NCI-H1048 (cell line): ENCODE results near the gene MCM3AP.

ENCODE experiments used
- DNase-seq: peaks from one replicate; lab custom pipeline; 2025; lab: John Stamatoyannopoulos, UW

MCM3AP gene

DNA sequence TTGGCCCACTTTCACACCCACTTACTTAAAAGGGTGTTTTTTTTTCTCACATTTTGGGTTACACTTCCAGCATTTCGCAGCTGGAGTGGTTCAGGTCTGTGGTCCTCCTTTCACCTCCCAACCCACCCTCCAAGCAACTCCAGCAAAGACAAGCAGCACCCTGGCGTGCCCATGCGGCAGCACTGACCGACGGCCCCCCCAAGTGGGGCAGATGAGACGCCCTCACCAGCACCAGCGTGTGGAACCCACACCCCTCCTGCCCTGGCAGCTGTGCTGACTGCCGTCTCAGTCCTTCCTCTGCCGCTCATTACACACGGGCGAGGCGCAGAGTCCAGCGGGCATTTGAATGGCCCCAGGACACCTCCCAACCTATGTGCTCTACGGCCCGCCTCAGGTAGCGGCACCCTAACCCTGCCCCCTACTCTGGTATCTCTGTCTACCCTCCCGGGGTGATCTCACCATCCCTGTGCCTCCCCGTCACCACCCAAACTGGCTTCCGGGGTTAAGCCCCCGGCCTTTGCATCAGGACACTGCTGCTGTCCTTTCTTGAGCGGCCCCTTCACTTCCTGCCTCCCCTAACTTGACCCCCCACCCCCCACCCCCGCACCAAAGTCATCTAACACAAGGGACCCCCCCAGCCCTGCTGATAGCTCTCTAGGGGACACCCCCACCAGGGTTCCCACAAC is 67.8 kb downstream of the MCM3AP start:
- DNase-seq = no peak

GRCh38 chr21:46216132-46216747 is 69.2 kb downstream of the MCM3AP start:
- DNase-seq = no peak

DNA sequence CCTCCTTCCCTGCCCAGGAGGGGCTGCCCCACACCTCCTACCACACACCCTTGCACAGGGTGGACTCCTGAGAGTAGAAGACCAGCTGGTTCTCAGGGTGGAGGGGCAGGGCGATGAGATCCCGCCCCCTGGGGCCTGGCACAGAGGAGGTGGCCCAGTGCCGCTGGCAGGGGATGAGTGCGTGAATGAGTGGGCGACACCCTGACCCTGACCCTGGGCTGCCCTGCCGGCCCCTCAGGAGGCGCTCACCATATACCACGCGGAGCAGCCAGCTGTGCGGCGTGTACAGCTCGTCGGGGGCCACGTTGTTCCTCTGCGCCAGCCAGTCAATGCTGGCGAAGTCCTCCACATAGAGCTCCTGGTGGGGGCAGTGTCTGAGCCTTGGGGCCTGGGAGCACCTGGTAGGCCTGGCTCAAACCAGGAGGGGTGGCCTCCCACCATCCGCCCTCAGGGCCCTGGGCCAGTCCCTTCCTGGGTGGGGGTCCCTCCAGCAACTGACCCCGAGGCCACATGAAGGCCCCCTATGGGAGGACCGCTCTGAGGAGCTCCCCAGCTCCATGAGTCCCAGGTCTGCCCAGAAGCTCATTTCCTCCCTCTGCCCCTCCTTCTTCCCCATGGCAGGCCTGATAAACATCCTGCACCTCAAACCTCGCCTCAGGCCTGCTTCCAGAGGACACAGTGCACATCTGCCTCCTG is 69.8 kb downstream of the MCM3AP start:
- no peak for DNase-seq

- DNase-seq = no peak
Measured at GRCh38 chr21:46214478-46215340, 70.7 kb downstream of the MCM3AP start.

- no peak for DNase-seq
Measured at GRCh38 chr21:46213620-46214286, 71.7 kb downstream of the MCM3AP start.

GRCh38 chr21:46212721-46213484 is 72.5 kb downstream of the MCM3AP start:
- DNase-seq = no peak

- DNase-seq = no peak
Measured at GRCh38 chr21:46211786-46212720, 73.4 kb downstream of the MCM3AP start.

DNA sequence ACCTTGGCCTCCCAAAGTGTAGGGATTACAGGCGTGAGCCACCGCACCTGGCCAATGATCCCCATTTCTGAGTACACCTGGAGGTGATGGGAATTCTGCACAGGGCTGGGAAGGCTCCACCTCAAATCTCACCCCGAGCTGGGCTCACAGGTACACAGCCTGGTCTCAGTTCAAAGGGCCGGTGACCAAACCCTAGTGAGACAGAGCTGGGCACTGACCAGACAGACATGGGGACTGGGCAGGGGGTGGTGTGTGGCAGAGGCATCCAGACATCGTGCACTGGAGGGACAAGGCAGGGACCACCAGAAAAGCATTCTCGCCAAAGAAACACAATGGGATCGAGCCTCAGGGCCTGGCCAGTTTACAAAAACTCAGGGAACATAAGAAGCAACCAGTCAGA is 74.0 kb downstream of the MCM3AP start:
- no peak for DNase-seq

DNA sequence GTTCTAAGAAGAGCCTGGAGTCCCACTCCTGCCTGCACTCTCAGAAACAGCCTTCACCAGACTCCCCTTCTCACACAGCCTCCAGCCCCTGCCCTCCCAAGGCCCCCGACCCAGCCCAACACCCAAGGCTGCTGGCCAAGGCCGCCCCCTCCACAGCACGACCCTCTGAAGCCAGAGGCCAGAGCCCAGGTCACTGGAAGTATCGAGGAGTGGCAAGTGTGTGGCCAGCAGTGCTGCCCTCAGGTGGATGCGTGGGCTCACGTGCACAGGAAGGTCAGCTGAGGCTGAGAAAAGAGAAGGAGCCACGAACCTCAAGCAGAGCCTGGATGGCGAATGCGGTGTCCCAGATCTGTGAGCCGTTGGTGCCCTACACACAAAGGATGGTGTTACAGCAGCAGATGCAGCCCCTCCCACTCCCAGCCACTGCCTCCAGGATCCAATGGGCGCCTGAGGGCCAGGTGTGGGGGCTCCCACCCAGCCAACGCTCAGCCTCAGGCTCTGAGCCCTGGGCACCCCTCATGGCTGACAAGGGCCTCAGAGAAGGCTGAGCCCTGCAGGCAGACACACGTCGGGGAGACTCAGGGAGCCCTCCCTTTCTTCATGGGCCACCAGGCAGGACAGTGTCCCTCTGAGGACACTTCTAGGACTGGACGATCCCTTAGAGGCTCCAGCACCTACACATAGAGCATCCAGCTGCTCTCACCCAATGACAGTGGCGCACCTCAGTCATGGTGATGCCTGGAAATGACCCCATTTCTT is 74.9 kb downstream of the MCM3AP start:
- no peak for DNase-seq

GRCh38 chr21:46208761-46209721 is 76.4 kb downstream of the MCM3AP start:
- no peak for DNase-seq

GRCh38 chr21:46207920-46208591 is 77.4 kb downstream of the MCM3AP start:
- no peak for DNase-seq

GRCh38 chr21:46207006-46207919 is 78.1 kb downstream of the MCM3AP start:
- no peak for DNase-seq

DNA sequence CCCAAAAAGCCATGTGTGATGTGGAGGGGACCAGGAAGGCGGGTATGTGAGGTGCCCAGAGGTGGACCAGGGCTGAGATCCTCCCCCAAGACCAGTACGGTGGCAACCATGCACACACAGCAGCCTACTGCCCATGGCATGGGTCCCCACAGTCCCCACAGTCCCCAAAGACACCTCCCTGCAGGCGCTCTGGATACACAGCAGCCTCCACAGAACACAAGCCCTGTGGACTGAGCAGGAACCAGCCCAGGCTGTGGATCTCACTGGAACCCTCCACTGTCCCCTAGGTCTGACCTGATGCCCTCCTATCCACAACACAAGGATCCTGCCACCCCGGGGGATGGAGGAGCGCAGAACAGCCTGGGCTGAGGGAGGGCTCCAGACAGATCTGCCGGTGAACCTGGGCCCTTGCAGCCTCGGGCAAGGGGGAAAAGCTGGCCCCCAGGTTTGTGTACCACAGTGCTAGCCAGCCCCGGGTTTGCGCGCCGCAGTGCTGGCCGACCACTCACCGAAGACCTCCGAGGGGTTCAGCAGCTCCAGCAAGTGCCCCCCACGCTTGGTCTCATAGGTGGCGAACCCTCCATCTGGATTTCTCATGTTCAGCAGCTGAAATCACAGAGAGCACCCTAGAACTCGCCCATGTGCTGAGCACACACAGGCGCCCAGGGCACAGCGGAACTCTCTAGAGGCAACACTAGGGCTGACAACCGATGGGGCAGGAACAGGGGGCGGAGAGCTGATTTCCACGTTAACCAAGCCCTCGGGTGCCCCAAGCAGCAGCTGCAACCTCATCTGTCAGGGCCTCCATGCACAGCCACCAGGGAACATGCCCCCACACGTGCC is 79.0 kb downstream of the MCM3AP start:
- DNase-seq = no peak

GRCh38 chr21:46205766-46206162 is 79.6 kb downstream of the MCM3AP start:
- no peak for DNase-seq

DNA sequence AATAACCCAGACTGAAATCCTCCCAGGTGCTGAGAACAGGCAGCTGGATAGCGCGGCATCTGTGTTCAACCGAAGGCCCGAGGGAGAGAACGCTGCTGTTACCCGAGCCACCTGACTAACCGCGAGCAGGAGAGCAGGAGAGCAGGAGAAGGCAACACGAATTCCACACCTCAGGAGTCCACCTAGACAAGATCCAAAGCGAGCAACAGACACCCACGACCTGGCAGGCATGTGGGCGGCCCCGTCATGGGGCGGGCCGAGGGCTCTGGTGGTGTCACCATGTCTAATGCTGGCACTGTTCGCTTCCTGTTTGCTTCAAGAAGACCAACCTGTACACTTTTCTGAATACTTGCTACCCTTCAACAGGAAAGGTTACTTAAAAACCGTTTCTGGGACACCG is 80.2 kb downstream of the MCM3AP start:
- DNase-seq = no peak
